Glutamatergic neuron (in vitro differentiated cells): Measurements from ENCODE around the gene IGFALS. TPM values are rescaled to one million over a fixed set of nuclear protein-coding genes. Genes with fewer than 3 reads are reported as not detected.
"Not testable (repeated sequence)": the region's sequence is repeated elsewhere in the genome, so short reads cannot be mapped to it uniquely, and the experiment has no call there.

ENCODE experiments used
- DNase-seq: peaks from one replicate; pipeline ENCODE4 v3.0.0; 2022
- H3K27ac Mint-ChIP-seq: one replicate; pipeline ENCODE4 v1.8.0; 2020; ENCODE audit warnings: mild to moderate bottlenecking, mixed read lengths, inconsistent platforms; ENCODE audit not compliant: unreplicated experiment
- H3K27me3 Mint-ChIP-seq: one replicate; pipeline ENCODE4 v1.8.0; 2020; ENCODE audit warnings: mild to moderate bottlenecking, moderate library complexity, mixed read lengths, inconsistent platforms; ENCODE audit not compliant: unreplicated experiment
- H3K36me3 Mint-ChIP-seq: one replicate; pipeline ENCODE4 v1.8.0; 2020; ENCODE audit warnings: mild to moderate bottlenecking, mixed read lengths, inconsistent platforms; ENCODE audit not compliant: unreplicated experiment
- H3K4me1 Mint-ChIP-seq: one replicate; pipeline ENCODE4 v1.8.0; 2020; ENCODE audit warnings: mild to moderate bottlenecking, low read depth, mixed read lengths, inconsistent platforms; ENCODE audit not compliant: unreplicated experiment
- H3K4me3 Mint-ChIP-seq: one replicate; pipeline ENCODE4 v1.8.0; 2020; ENCODE audit warnings: mild to moderate bottlenecking, mixed read lengths, inconsistent platforms; ENCODE audit not compliant: unreplicated experiment
- H3K9me3 Mint-ChIP-seq: one replicate; pipeline ENCODE4 v1.8.0; 2020; ENCODE audit warnings: mild to moderate bottlenecking, moderate library complexity, mixed read lengths, inconsistent platforms; ENCODE audit not compliant: unreplicated experiment
- total RNA-seq: library from RNA; stranded (reverse); fragmentation: NEBNext Ultra II Directional; extraction: Animal tissue kit (Norgen Biotek cat#: 25700); gene quantifications from one replicate; pipeline ENCODE4 v1.2.1, GENCODE V29; 2021; ENCODE audit not compliant: unreplicated experiment
- TF ChIP-seq, protein P1 (sequence below): fragments of 200-600 bp; sonication (generic); IDR thresholded peaks from one replicate; pipeline ENCODE4 v1.5.0; 2021; ENCODE audit not compliant: partially characterized antibody, unreplicated experiment

The IGFALS gene
- total RNA-seq, 1 donor from 2014 or later, result 0.39 TPM

DNA sequence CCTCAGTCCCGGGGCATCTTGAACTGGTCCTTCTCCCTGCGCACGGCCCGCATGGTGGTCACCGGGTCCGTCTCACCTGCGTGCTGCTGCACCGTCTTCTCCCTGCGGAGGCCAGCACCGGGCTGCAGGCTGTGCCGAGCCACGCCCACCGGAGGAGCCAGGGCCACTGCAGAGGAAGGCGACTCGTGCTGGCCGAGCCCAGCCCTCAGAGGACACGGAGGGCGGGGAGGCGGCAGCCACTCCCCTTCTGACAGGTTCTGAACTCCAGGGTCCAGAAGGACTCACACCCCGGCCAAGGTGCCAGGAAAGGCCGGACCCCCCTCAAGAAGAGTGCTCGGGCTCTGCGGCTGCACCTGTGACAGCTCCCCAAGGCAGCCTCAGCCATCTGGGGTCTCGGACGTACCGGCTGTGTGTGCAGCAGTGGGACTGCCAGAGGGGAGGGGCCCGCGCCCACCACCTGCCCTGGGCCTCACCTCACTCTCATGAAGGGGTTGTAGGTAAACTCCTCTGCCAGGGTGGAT is 15.8 kb upstream of the IGFALS start:
- Mint-ChIP-seq H3K4me1 (peaks cover 2% of the 10 kb centered on the region), H3K27me3 (no peaks in the 10 kb centered on the region), H3K4me3 (no peak overlapping the region), H3K36me3 (peaks cover 5% of the 10 kb centered on the region), H3K27ac (no peak overlapping the region), H3K9me3 (peaks cover 3% of the 10 kb centered on the region)
- TF ChIP-seq, protein P1, sequence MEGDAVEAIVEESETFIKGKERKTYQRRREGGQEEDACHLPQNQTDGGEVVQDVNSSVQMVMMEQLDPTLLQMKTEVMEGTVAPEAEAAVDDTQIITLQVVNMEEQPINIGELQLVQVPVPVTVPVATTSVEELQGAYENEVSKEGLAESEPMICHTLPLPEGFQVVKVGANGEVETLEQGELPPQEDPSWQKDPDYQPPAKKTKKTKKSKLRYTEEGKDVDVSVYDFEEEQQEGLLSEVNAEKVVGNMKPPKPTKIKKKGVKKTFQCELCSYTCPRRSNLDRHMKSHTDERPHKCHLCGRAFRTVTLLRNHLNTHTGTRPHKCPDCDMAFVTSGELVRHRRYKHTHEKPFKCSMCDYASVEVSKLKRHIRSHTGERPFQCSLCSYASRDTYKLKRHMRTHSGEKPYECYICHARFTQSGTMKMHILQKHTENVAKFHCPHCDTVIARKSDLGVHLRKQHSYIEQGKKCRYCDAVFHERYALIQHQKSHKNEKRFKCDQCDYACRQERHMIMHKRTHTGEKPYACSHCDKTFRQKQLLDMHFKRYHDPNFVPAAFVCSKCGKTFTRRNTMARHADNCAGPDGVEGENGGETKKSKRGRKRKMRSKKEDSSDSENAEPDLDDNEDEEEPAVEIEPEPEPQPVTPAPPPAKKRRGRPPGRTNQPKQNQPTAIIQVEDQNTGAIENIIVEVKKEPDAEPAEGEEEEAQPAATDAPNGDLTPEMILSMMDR, result no peak
- no peak for DNase-seq

DNA sequence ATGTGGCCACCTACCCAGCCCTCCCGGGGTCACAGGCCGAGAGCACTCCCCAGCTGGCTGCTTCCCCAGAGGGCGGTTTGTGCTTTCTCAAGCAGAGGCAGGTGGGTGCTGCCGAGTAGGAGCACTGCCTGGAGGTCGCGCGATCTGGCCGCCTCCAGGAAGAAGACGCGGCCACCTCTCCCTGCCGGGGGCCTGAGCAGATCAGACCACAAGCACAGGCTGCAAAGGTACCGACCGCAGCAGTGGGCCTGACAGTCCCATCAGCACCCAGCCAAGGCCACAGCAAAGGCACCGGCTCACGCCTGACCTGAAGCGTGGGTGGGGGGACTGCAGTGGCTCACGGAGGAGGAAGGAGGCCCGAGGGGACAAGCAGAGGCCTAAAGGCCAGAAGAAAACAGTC is 15.2 kb upstream of the IGFALS start:
- Mint-ChIP-seq H3K27ac (no peak overlapping the region), H3K36me3 (peaks cover 5% of the 10 kb centered on the region), H3K4me1 (peaks cover 2% of the 10 kb centered on the region), H3K4me3 (no peak overlapping the region), H3K27me3 (no peaks in the 10 kb centered on the region), H3K9me3 (peaks cover 1% of the 10 kb centered on the region)
- no peak for DNase-seq
- TF ChIP-seq, protein P1, result no peak

DNA sequence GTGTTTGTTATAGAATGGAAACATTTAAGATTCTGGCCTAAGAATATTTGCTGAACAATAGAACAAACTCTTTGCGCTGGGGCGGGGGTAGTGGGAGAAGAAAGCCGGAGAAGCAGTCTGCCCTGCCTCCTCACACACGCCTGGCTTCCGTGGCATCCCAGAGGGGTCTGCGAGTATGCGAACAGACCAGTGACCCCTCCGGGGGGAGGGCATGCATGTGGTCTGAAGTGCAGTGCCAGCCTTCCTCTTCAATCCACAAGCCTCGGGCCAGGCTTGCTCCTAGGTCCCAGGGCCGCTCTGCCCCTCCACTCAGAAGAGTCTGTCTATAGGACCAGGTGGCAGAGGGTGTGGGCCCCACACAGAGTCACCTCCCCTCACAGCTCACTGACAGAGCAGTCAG is 14.1 kb upstream of the IGFALS start:
- TF ChIP-seq, protein P1, result no peak
- H3K27ac Mint-ChIP-seq, result no peak overlapping the region
- H3K36me3 Mint-ChIP-seq, result peaks cover 5% of the 10 kb centered on the region
- H3K4me3 Mint-ChIP-seq, result no peak overlapping the region
- DNase-seq, result no peak
- H3K9me3 Mint-ChIP-seq, result peaks cover 1% of the 10 kb centered on the region
- H3K4me1 Mint-ChIP-seq, result peaks cover 2% of the 10 kb centered on the region
- no peaks in the 10 kb centered on the region for H3K27me3 Mint-ChIP-seq

- Mint-ChIP-seq H3K27ac (no peak overlapping the region), H3K4me1 (no peaks in the 10 kb centered on the region), H3K36me3 (peaks cover 20% of the 10 kb centered on the region), H3K27me3 (peaks cover 3% of the 10 kb centered on the region), H3K4me3 (no peak overlapping the region), H3K9me3 (peaks cover 12% of the 10 kb centered on the region)
- DNase-seq, result no peak
- TF ChIP-seq, protein P1, result no peak
Measured at GRCh38 chr16:1800701-1801100, 7.2 kb upstream of the IGFALS start.

DNA sequence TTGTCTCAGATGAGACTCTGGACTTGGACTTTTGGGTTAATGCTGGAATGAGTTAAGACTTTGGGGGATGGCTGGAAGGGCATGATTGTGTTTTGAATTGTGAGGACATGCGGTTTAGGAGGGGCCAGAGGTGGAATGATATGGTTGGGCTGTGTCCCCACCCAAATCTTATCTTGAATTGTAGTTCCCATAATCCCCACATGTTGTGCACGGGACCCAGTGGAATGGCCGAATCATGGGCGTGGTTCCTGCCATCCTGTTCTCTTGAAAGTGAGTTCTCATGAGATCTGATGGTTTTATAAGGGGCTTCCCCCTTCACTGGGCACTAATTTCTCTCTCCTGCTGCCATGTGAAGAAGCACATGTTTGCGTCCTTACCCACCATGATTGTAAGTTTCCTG is 5.8 kb upstream of the IGFALS start:
- not testable (repeated sequence) for H3K4me3 Mint-ChIP-seq, H3K27ac Mint-ChIP-seq, H3K4me1 Mint-ChIP-seq, DNase-seq, H3K27me3 Mint-ChIP-seq
- Mint-ChIP-seq H3K36me3 (peaks cover 20% of the 10 kb centered on the region), H3K9me3 (peaks cover 12% of the 10 kb centered on the region)
